NCI-H1105 treated with DMSO at 0.1 percent for 48 hours (cell line): ENCODE measurements around the gene PYCARD.
"Not testable (repeated sequence)": the region's sequence is repeated elsewhere in the genome, so short reads cannot be mapped to it uniquely, and the experiment has no call there.

Experiments used
- DNase-seq: peaks from one replicate; lab custom pipeline; 2025; lab: John Stamatoyannopoulos, UW

The PYCARD gene

DNA sequence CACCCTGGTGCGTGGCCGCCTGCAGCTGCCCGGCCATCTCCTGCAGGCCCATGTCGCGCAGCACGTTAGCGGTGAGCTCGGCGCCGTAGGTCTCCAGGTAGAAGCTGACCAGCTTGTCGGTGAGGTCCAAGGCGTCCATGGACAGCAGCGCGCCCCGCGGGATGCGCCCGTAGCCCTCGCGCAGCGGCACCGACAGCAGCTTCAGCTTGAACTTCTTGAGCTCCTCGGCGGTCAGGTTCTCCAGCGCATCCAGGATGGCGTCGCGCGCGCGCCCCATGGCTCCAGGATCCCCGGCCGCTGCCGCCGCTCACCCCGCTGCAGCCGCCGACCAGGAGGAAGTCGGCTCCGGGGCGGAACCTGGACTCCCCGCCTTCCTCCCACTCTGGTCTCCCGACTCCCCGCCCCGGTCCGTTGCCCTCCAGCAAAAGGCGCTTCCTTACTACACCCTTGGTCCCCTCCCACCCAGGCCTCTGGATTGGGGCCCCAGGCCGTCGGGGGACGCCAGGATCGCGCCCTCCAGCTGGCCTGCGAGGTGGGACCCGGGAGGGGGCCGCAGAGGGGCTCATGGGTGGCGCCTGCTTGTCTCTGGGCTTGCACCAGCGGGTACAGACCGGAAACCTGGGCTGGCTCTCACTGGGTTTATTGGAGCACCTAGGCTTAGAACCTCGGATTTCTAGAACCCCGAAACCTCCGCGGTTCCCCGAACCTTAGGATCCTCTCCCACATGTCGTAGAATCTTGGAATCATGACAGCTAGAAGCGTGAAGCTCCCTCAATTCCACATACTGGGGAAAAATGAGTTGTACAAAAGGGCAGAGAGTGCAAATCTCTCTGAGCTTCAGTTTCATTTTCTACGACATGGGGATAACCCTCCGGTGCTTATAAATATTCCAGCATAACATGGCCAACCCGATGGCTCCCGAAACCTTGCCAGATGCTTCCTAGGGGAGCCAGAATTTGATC, at the start of gene PYCARD:
PYCARD (minus strand) TSS at position 347 of the 962 bp plus-strand sequence; CDS start at position 277, 70 bp downstream.
- DNase-seq, result no peak

DNA sequence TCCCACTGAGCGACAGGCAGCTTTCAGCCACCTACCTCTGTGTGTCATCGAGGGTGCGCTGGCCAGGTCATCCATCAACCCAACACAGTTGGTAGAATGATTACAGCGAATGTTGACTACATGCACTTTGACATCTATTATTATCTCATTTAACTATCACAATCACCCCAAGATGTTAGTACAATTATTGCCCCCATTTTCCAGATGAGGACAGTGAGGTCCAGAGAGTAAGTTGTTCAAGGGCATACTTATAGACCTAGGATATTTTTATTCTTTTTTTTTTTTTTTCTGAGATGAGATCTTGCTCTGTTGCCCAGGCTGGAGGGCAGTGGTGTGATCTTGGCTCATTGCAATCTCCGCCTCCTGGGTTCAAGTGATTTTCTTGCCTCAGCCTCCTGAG, 48.9 kb upstream of the PYCARD start:
- DNase-seq, result no peak

GRCh38 chr16:31250782-31251384, 48.3 kb upstream of the PYCARD start:
- DNase-seq, result no peak

DNA sequence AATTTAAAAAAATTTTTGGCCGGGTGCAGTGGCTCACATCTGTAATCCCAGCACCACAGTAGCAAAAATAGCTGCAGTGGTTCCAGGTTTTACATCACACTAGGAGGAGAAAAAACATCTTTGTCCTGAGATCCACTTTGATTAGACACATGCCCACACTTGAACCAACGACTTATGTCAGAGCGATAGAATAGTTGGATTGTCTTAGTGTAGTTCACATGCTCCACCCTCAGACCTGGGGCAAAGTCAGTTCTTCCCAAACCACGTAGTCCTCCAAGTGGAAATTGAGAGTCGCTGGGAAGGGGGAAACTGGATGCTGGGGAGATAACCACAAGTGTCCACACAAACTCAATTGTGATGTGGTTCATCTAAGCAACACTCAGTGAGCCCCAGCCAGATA, 45.8 kb upstream of the PYCARD start:
- no peak for DNase-seq

DNA sequence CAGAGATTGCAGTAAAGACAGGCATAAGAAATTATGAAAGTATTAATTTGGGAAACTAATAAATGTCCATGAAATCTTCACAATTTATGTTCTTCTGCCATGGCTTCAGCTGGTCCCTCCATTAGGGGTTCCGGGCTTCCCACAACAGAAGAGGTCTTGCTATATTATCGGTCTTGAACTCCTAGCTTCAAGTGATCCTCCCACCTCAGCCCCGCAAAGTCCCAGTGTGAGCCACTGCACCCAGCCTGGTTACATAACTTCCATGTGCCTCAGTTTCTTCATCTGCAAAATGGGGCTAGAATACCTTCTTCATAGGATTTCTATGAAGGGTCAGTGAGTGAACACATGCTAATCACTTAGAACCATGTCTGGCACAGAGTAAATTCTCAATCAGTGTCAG, 43.7 kb upstream of the PYCARD start:
- DNase-seq, result no peak

GRCh38 chr16:31245598-31245997, 43.0 kb upstream of the PYCARD start:
- not testable (repeated sequence) for DNase-seq

DNA sequence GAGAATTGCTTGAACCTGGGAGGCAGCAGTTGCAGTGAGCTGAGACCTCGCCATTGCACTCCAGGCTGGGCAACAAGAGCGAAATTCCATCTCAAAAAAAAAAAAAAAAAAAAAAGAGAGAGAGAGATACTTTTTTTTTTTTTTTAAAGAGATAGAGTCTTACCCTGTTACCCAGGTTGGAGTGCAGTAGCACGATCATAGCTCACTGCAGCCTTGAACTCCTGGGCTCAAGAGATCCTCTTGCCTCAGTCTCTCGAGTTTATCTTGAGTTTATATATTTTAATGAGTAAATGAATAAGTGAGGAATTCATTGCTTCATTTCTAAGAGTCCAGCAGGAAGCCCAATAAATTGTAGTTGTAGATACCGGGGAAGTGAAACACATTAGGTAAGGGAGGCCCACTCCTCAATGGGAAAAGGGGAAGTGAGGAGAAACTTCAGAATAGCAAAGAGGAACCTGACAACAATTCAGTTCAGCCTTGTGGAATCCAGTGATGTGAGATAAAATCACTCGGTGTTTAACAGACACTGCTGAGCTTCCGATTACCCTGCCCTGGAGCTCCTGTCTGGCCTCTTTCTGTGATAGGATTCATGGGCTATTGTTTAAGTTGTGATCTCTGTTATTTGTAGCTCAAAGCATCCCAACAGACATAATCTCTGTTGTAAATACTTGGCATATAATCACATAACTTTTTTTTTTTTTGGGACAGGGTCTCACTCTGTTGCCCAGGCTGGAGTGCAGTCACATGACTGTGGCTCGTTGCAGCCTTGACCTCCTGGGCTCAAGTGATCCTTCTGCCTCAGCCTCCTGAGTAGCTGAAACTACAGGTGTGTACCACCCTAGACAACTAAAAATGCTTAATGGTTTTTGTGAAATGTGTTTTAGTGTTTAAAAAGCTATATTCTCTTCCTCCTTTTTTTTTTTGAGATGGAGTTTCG, 41.4 kb upstream of the PYCARD start:
- DNase-seq, result no peak

- no peak for DNase-seq
Observed at GRCh38 chr16:31242206-31242605, 39.6 kb upstream of the PYCARD start.

GRCh38 chr16:31238041-31238440, 35.5 kb upstream of the PYCARD start:
- DNase-seq, result no peak

DNA sequence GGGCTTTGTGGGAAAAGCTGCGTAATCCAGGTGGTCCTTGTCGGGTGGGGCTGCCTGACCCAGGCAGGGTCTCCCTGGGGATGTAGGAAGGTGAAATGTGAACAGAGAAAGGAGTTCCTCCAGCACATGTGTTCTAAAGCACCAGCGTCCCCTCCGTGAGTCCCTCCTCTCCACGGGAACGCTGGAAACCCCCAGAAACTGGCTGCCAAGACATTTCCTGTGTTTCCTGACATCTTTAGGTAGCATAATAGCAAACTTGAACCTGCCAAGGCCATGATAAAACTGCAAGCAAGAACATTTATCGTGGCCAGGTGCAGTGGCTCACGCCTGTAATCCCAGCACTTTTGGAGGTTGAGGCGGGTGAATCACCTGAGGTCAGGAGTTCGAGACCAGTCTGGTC, 26.9 kb upstream of the PYCARD start:
- no peak for DNase-seq

- DNase-seq, result no peak
Observed at GRCh38 chr16:31228206-31228605, 25.6 kb upstream of the PYCARD start.

DNA sequence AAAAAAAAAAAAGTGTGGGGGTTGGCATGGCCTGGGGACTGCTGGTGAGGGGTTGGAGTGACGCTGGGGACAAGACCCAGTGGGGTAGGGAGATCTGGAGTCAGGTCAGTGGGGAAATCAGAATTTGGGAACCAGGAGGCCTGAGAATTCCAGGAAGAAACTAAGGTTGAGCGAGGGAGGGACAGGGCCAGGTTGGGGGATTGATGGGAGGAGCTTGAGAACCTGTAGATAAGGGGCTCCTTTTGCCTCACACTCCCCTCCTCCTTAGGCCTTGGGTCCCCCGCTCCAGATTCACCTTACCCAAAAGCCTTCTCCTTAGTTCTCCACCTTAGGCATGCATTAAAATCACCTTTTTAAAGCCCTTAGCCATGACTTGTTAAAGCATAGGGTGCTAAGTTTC, 22.6 kb upstream of the PYCARD start:
- DNase-seq, result no peak

DNA sequence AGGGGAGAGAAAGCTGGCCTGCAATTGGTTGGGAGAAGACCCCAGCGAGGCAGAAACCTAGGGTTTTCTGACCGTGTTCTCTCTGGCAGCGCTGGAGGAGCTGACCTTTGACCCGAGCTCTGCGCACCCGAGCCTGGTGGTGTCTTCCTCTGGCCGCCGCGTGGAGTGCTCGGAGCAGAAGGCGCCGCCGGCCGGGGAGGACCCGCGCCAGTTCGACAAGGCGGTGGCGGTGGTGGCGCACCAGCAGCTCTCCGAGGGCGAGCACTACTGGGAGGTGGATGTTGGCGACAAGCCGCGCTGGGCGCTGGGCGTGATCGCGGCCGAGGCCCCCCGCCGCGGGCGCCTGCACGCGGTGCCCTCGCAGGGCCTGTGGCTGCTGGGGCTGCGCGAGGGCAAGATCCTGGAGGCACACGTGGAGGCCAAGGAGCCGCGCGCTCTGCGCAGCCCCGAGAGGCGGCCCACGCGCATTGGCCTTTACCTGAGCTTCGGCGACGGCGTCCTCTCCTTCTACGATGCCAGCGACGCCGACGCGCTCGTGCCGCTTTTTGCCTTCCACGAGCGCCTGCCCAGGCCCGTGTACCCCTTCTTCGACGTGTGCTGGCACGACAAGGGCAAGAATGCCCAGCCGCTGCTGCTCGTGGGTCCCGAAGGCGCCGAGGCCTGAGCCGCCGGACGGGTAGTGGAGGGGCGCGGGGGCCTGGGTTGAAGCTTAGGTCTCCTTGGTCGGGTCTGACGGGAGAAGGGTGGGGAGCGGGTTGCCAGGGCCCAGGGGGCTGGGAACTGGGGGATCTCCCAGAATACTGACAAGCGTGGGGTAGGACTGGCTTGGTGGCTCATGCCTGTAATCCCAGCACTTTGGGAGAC, 21.8 kb upstream of the PYCARD start:
- DNase-seq, result no peak

- DNase-seq, result no peak
Observed at GRCh38 chr16:31223044-31223443, 20.5 kb upstream of the PYCARD start.

DNA sequence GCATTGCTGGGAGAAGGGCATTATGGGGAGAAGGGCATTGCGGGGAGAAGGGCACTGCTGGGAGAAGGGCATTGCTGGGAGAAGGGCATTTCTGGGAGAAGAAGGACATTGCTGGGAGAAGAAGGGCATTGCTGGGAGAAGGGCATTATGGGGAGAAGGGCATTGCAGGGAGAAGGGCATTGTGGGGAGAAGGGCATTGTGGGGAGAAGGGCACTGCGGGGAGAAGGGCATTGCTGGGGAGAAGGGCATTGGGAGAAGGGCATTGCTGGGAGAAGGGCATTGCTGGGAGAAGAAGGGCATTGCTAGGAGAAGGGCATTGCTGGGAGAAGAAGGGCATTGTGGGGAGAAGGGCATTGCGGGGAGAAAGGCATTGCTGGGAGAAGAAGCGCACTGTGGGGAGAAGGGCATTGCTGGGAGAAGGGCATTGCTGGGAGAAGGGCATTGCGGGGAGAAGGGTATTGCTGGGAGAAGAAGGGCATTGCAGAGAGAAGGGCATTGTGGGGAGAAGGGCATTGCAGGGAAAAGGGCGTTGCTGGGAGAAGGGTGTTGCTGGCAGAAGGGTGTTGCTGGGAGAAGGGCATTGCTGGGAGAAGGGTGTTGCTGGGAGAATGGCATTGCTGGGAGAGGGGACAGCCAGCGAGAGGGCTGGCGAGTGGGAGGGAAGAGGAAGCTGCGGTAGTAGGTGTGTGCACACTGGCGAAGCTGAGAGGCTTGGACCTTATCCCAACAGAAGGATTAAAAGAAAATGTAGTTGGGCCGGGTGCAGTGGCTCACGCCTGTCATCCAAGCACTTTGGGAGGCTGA, 19.0 kb upstream of the PYCARD start:
- DNase-seq, result no peak

- no peak for DNase-seq
Observed at GRCh38 chr16:31219154-31219741, 16.7 kb upstream of the PYCARD start.

GRCh38 chr16:31217136-31217530, 14.6 kb upstream of the PYCARD start:
- DNase-seq, result no peak

DNA sequence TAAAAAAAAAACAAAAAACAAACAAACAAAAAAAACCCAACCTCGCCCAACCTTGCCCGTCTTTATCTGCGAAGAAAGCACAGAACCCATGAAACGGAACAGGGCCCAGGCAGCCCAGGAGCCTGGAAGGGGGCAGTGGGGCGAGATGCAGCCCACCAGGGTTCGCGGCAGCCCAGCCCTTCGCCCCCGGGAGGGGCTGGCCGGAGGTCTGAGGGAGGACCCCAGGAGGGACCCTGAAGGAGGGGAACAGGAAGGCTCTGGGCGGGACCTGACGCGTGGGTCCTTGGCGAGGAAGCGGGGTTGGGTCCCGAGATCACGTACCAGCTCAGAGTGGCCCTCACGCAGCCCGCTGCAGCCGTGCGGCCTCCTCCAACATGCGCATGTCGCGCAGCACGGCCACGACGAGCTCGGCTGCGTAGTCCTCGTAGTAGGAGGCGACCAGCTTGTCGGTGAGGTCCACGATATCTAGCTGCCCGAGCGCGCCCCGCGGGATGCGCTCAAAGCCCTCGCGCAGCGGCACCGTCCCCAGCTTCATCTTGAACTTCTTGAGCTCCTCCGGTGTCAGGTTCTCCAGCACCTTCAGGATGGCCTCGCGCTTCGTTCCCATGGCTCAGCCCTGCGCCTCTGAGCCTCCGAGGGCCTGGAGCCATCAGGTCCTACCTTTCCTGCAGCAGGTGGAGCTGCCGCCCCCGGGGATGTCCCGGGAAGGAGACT, 14.0 kb upstream of the PYCARD start, which contains the start of gene PYDC1:
PYDC1 (minus strand) TSS at position 714 of the 714 bp plus-strand sequence; CDS start at position 607, 107 bp downstream.
- no peak for DNase-seq
